GM21390 (cell line): Measurements from ENCODE around the gene NGF.

ENCODE experiments used
- ATAC-seq: cut with Tn5 transposase; IDR thresholded peaks from one replicate; pipeline ENCODE4 v1.9.1; 2021; ENCODE audit not compliant: unreplicated experiment

The NGF gene

GRCh38 chr1:115336741-115337140 lies 1.3 kb downstream of the NGF start:
- no peak for ATAC-seq

DNA sequence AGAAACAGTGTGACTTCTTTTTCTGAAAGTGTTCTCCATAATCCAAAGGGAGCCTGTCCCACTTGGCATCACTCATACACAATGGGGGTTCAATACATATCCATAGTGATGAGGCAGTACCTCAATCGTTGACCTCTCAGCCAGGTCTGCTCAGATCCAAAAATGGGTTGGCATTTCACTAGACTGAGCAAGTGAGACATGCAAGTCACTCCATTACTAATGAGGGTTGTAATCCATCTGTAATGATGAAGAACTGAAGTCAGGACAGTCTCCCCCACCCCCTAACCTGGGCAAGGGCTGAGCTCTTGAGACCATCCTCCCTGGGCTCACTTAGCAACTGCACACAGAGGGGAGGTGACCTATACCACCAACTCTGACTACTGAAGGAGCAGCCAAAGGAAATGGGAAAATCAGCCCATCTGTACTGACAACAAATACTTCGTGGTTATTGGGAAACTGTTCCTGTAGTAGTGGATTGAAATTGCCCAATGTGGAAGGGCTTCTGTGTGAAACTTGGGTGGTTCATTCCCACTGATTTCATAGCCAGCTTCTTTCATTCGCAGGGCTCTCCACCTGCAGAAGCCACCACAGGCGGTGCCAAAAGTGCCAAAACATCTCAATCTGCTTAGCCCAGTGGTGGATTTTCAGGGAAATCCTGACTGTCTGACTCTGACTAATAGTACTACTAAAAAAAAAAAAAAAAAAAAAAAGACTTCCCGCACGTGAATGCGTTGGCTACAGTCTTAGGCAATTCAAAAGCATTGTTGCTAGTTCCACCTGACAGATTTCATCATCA lies 5.0 kb downstream of the NGF start:
- no peak for ATAC-seq

- ATAC-seq: no peak
Measured at GRCh38 chr1:115331558-115332331, 6.3 kb downstream of the NGF start.

- no peak for ATAC-seq
Measured at GRCh38 chr1:115330480-115331013, 7.5 kb downstream of the NGF start.

DNA sequence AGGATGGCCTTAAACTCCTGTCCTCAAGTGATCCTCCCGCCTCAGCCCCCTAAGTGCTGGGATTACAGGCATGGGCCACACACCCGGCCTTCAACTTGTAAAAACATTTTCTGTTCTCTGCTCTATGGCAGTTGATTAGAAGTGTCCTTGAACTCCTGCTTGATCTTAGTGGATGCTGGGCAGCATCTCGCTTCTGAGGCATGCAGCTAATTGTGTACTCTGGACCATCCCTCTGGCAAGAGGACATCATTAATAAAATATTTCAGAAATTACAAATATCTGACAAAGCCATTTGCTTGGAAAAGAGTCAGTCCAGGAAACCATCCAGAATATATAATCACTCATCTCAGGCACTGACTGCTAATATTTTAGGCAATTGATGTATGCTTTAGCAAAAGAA lies 8.1 kb downstream of the NGF start:
- no peak for ATAC-seq

DNA sequence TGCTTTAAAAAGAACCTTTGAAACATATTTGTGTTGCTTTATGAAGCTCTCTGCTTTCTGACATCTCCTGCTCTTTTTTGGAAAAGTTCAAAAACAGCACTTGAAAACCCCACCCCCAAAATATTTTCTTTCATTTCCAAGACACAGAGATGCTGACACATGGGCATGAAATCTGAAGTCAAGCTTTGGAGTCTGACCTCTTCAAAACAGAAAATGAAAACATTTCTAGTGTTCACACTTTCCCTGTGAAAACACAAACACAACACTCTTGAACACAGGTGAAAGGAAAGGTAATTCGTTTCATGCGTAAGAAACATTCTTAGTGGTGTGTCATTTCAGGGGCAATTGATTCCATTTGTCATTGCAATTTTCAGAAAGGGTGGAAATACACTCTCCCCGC lies 10.8 kb downstream of the NGF start:
- no peak for ATAC-seq

DNA sequence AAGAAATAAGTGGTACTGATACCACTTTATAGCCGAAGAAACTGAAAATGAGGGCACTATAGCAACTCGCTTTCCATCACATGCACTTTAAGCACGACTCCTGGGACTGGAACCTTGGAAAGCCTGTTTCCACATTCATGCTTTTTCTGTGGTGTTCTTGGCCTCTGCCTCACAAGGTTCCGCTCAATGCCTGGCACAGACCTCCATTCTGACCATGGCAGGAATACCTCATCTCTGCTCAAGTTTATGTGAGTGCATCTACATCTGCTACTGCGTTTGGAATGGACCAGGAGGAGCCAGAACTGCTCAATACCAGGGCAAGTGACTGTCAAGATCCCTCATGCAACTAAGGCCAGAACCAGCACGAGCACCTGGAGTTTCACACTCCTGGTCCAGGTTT lies 11.6 kb downstream of the NGF start:
- ATAC-seq: no peak

DNA sequence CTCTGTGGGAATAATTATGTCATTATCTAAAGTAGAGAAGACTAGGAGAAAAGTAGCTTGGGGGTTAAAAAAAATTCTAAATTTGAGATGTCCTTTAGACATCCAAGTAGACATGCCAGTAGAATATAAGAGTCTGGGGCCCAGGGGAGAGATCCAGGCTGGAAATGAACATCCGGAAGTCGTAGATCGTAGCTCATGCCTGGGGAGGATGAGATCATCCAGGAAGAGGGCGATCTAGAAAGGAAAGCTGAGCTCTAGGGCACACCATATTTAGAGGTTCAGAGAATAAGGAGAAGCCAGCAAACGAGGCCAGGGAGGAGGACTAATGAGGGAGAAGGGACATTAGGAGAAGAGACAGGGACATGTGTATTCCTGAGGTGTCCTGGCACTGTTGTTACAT lies 12.2 kb downstream of the NGF start:
- ATAC-seq: no peak

- ATAC-seq: no peak
Measured at GRCh38 chr1:115324649-115325420, 13.2 kb downstream of the NGF start.

DNA sequence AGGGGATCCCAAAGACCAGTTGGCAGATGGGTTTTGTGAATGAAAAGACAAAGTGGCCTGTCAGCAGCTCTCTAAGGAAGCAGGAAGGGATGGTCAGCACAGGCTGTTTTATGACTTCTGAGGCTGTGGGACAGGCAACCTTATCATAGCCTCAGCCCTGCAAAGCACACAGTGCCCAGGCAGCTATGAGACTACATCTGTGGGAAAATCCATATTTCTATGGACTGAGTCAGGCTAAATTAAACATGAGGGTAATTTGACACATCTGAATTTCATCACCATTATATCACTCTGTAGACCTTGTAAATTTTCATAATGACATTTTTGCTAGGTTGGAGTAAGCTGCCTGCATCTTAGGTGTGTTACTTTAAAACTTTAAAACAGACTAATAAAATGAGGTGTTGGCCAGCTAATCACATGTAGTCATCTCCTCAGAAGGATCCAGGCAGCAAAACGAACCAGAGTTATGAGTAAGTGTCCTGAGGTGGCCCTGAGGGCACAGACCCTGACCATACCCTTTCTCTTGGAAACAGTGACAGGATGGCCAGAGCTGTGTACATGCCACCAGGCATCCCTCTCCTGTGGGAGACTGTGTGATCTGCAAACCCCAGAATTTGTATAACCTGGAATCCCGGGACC lies 14.6 kb downstream of the NGF start:
- ATAC-seq: no peak

DNA sequence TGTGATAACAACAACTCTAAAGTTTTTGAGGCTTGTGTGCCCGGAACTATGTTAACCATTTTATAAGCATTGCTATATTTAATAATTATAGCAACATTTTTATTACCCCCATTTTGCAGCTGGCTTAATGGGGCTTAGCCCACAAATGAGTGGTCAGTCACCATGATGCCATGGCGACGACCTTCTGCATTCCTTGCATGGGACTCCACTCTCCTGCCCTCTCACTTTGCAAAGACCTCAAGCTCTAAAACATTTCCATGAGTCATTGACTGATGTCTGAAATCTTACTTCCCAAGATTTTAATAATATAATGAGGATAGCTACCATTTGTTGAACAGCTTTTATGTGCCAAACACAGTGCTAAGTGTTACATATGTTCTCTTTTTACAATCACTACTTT lies 15.4 kb downstream of the NGF start:
- ATAC-seq: no peak

GRCh38 chr1:115320377-115320776 lies 17.7 kb downstream of the NGF start:
- no peak for ATAC-seq

DNA sequence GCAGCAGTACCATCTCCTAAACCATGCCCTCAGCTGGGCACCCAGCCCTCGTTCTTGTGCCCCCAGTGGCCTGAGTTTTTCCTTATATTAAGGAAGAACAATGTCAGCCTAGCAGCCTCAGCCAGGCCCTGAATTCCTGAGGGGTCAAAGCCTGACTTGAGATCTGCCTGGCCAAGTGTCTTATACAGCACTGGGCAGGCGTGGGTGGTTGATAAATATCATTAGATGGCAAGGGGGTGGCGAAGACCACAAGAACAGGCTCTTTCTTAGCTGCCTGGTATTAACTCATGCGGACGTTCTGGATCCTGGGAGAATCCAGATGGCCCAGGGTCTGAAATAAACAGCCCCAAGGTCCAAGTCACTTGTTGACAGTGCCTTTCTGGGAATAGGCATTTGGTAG lies 18.3 kb downstream of the NGF start:
- ATAC-seq: no peak

GRCh38 chr1:115317101-115318012 lies 20.7 kb downstream of the NGF start:
- no peak for ATAC-seq

- no peak for ATAC-seq
Measured at GRCh38 chr1:115314765-115315164, 23.3 kb downstream of the NGF start.

DNA sequence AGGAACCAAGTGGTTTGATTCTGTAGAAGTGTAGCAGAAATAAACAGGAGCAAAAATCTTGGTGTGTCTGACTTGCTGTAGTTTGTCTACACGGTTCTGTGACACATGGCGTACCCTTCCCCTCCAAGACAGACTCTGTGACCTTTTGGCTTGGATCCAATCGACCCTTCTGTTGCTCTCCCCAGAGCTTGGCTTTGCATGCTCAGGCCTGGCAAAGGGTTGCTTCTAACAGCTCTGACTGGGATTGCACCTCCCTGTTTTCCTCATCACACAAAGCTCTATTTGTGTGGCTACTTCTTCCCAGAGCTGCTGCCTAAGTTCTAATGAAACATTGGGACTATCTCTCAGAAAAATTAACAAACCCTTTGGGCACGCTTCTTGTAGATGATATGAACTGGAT lies 24.0 kb downstream of the NGF start:
- ATAC-seq: no peak

DNA sequence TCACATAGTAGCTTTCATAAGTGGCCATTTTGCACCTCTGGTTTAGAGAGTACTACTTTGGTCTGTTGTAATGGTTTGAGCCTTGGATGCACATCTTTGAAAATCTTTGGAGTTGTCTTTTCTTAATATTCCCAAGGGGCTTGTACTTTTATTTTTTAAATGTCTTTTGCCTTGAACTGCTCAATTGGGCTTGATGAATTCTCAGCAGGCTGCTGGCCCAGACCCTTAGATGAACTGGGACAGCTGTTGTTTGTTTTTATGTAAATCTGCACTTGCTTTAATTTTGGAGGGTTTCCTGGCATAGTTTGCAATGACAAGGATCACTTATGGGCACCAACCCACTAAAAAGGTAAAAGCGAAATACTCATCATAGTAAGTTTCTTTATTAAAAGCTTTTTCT lies 24.9 kb downstream of the NGF start:
- no peak for ATAC-seq

- ATAC-seq: no peak
Measured at GRCh38 chr1:115312742-115313141, 25.3 kb downstream of the NGF start.

GRCh38 chr1:115311474-115311989 lies 26.5 kb downstream of the NGF start:
- ATAC-seq: no peak
